ENCODE results near the gene SNCB.

The SNCB gene

GRCh38 chr5:176631383-176632200 lies 1.3 kb upstream of the SNCB start:
- Histone ChIP-seq H3K4me1 (ENCODE audit: control insufficient read depth, low read depth, low read length) (peaks cover 5% of the 10 kb centered on the region), H4K5ac (ENCODE audit: low read length) (no peak overlapping the region), H3K4me2 (ENCODE audit: low read length) (no peak overlapping the region), H3K79me2 (ENCODE audit: control insufficient read depth, insufficient read depth, low read length) (no peaks in the 10 kb centered on the region), H3K23ac (ENCODE audit: low read length) (no peak overlapping the region), H2AK5ac (ENCODE audit: low read length) (no peak overlapping the region), H3K56ac (ENCODE audit: low read length) (no peak overlapping the region), H3K18ac (ENCODE audit: low read length) (no peak overlapping the region), H3K4me3 (ENCODE audit: low read length) (no peak overlapping the region), H3K79me1 (ENCODE audit: low read length) (no peaks in the 10 kb centered on the region), H2BK5ac (ENCODE audit: low read length) (no peak overlapping the region), H4K8ac (ENCODE audit: low read depth, low read length) (no peak overlapping the region), H3K27me3 (ENCODE audit: insufficient read depth, low read length, poor library complexity) (peaks cover 8% of the 10 kb centered on the region), H3K9ac (ENCODE audit: low read length) (no peak overlapping the region), H3K27ac (ENCODE audit: low read depth, low read length) (no peak overlapping the region), H2BK120ac (ENCODE audit: low read depth, low read length) (no peak overlapping the region), H3K4ac (ENCODE audit: low read depth, low read length) (no peak overlapping the region), H3K36me3 (ENCODE audit: control insufficient read depth, insufficient read depth, low read length) (no peaks in the 10 kb centered on the region), H2BK15ac (replicated peaks; ENCODE audit: low read depth) (no peak overlapping the region)
- no peak for DNase-seq
- no CpG with 5 or more reads among the region's 7 CpGs for WGBS (ENCODE audit: extremely low coverage, insufficient coverage, low lambda C conversion rate)

- no peaks in the 10 kb centered on the region for H3K79me1 ChIP-seq (ENCODE audit: low read length)
- no peak overlapping the region for H2BK15ac ChIP-seq (replicated peaks; ENCODE audit: low read depth)
- no peak overlapping the region for H4K8ac ChIP-seq (ENCODE audit: low read depth, low read length)
- no peak overlapping the region for H3K9ac ChIP-seq (ENCODE audit: low read length)
- no peaks in the 10 kb centered on the region for H3K79me2 ChIP-seq (ENCODE audit: control insufficient read depth, insufficient read depth, low read length)
- no peak overlapping the region for H3K27ac ChIP-seq (ENCODE audit: low read depth, low read length)
- no peak overlapping the region for H3K56ac ChIP-seq (ENCODE audit: low read length)
- H3K4me1 ChIP-seq (ENCODE audit: control insufficient read depth, low read depth, low read length): peaks cover 5% of the 10 kb centered on the region
- H3K23ac ChIP-seq (ENCODE audit: low read length): no peak overlapping the region
- H3K18ac ChIP-seq (ENCODE audit: low read length): no peak overlapping the region
- H4K5ac ChIP-seq (ENCODE audit: low read length): no peak overlapping the region
- H2BK5ac ChIP-seq (ENCODE audit: low read length): no peak overlapping the region
- H3K27me3 ChIP-seq (ENCODE audit: insufficient read depth, low read length, poor library complexity): peaks cover 8% of the 10 kb centered on the region
- H3K4me2 ChIP-seq (ENCODE audit: low read length): peak overlapping the region; percentile 85
- no peak overlapping the region for H2BK120ac ChIP-seq (ENCODE audit: low read depth, low read length)
- no peak for DNase-seq
- H3K4ac ChIP-seq (ENCODE audit: low read depth, low read length): no peak overlapping the region
- no peak overlapping the region for H3K4me3 ChIP-seq (ENCODE audit: low read length)
- H2AK5ac ChIP-seq (ENCODE audit: low read length): no peak overlapping the region
- no CpG with 5 or more reads among the region's 20 CpGs for whole genome bisulfite sequencing (ENCODE audit: extremely low coverage, insufficient coverage, low lambda C conversion rate)
- no peaks in the 10 kb centered on the region for H3K36me3 ChIP-seq (ENCODE audit: control insufficient read depth, insufficient read depth, low read length)
These were observed 418 bp upstream of the SNCB start for GRCh38 chr5:176630681-176631222.

GRCh38 chr5:176629317-176629852 lies 949 bp downstream of the SNCB start:
- Histone ChIP-seq H3K79me1 (ENCODE audit: low read length) (no peaks in the 10 kb centered on the region), H3K56ac (ENCODE audit: low read length) (peak overlapping the region; percentile 42), H3K4me3 (ENCODE audit: low read length) (no peak overlapping the region), H3K36me3 (ENCODE audit: control insufficient read depth, insufficient read depth, low read length) (no peaks in the 10 kb centered on the region), H3K4me1 (ENCODE audit: control insufficient read depth, low read depth, low read length) (peaks cover 5% of the 10 kb centered on the region), H2BK5ac (ENCODE audit: low read length) (no peak overlapping the region), H2AK5ac (ENCODE audit: low read length) (no peak overlapping the region), H2BK120ac (ENCODE audit: low read depth, low read length) (no peak overlapping the region), H3K18ac (ENCODE audit: low read length) (no peak overlapping the region), H2BK15ac (replicated peaks; ENCODE audit: low read depth) (no peak overlapping the region), H3K27me3 (ENCODE audit: insufficient read depth, low read length, poor library complexity) (peaks cover 8% of the 10 kb centered on the region), H3K27ac (ENCODE audit: low read depth, low read length) (no peak overlapping the region), H4K5ac (ENCODE audit: low read length) (no peak overlapping the region), H3K79me2 (ENCODE audit: control insufficient read depth, insufficient read depth, low read length) (no peaks in the 10 kb centered on the region), H3K4ac (ENCODE audit: low read depth, low read length) (no peak overlapping the region), H3K9ac (ENCODE audit: low read length) (peak overlapping the region; percentile 68), H4K8ac (ENCODE audit: low read depth, low read length) (no peak overlapping the region), H3K23ac (ENCODE audit: low read length) (no peak overlapping the region), H3K4me2 (ENCODE audit: low read length) (peak overlapping the region; percentile 100)
- WGBS (ENCODE audit: extremely low coverage, insufficient coverage, low lambda C conversion rate): no CpG with 5 or more reads among the region's 34 CpGs
- no peak for DNase-seq

- Histone ChIP-seq H3K4me2 (ENCODE audit: low read length) (no peak overlapping the region), H2AK5ac (ENCODE audit: low read length) (no peak overlapping the region), H3K23ac (ENCODE audit: low read length) (no peak overlapping the region), H3K27me3 (ENCODE audit: insufficient read depth, low read length, poor library complexity) (peaks cover 8% of the 10 kb centered on the region), H3K79me2 (ENCODE audit: control insufficient read depth, insufficient read depth, low read length) (no peaks in the 10 kb centered on the region), H4K8ac (ENCODE audit: low read depth, low read length) (no peak overlapping the region), H3K18ac (ENCODE audit: low read length) (no peak overlapping the region), H2BK120ac (ENCODE audit: low read depth, low read length) (no peak overlapping the region), H3K27ac (ENCODE audit: low read depth, low read length) (no peak overlapping the region), H3K36me3 (ENCODE audit: control insufficient read depth, insufficient read depth, low read length) (no peaks in the 10 kb centered on the region), H2BK15ac (replicated peaks; ENCODE audit: low read depth) (no peak overlapping the region), H3K56ac (ENCODE audit: low read length) (no peak overlapping the region), H3K4me1 (ENCODE audit: control insufficient read depth, low read depth, low read length) (peaks cover 3% of the 10 kb centered on the region), H3K4ac (ENCODE audit: low read depth, low read length) (no peak overlapping the region), H3K9ac (ENCODE audit: low read length) (no peak overlapping the region), H4K5ac (ENCODE audit: low read length) (no peak overlapping the region), H3K4me3 (ENCODE audit: low read length) (no peak overlapping the region), H2BK5ac (ENCODE audit: low read length) (no peak overlapping the region), H3K79me1 (ENCODE audit: low read length) (no peaks in the 10 kb centered on the region)
- no peak for DNase-seq
- WGBS (ENCODE audit: extremely low coverage, insufficient coverage, low lambda C conversion rate): no CpG with 5 or more reads among the region's 13 CpGs
These were observed 1.7 kb downstream of the SNCB start for GRCh38 chr5:176628406-176629228.

- Histone ChIP-seq H3K4ac (ENCODE audit: low read depth, low read length) (no peak overlapping the region), H3K4me3 (ENCODE audit: low read length) (no peak overlapping the region), H3K36me3 (ENCODE audit: control insufficient read depth, insufficient read depth, low read length) (no peaks in the 10 kb centered on the region), H2BK120ac (ENCODE audit: low read depth, low read length) (no peak overlapping the region), H3K4me1 (ENCODE audit: control insufficient read depth, low read depth, low read length) (peaks cover 3% of the 10 kb centered on the region), H3K9ac (ENCODE audit: low read length) (no peak overlapping the region), H2AK5ac (ENCODE audit: low read length) (no peak overlapping the region), H3K27me3 (ENCODE audit: insufficient read depth, low read length, poor library complexity) (peaks cover 8% of the 10 kb centered on the region), H3K79me1 (ENCODE audit: low read length) (no peaks in the 10 kb centered on the region), H3K79me2 (ENCODE audit: control insufficient read depth, insufficient read depth, low read length) (no peaks in the 10 kb centered on the region), H4K5ac (ENCODE audit: low read length) (no peak overlapping the region), H3K27ac (ENCODE audit: low read depth, low read length) (no peak overlapping the region), H4K8ac (ENCODE audit: low read depth, low read length) (no peak overlapping the region), H3K56ac (ENCODE audit: low read length) (no peak overlapping the region), H2BK15ac (replicated peaks; ENCODE audit: low read depth) (no peak overlapping the region), H2BK5ac (ENCODE audit: low read length) (no peak overlapping the region), H3K18ac (ENCODE audit: low read length) (no peak overlapping the region), H3K23ac (ENCODE audit: low read length) (no peak overlapping the region), H3K4me2 (ENCODE audit: low read length) (no peak overlapping the region)
- no CpG with 5 or more reads among the region's 5 CpGs for WGBS (ENCODE audit: extremely low coverage, insufficient coverage, low lambda C conversion rate)
- no peak for DNase-seq
These were observed 2.8 kb downstream of the SNCB start for GRCh38 chr5:176627582-176627981.

Data from mesendoderm (in vitro differentiated cells).